HG02642 (cell line): ENCODE results near the gene WWOX.

Source experiments
- ATAC-seq: cut with Tn5 transposase; IDR thresholded peaks from one replicate; pipeline ENCODE4 v1.9.1; 2021; ENCODE audit warnings: mild to moderate bottlenecking; ENCODE audit not compliant: unreplicated experiment, poor library complexity

The WWOX gene

DNA sequence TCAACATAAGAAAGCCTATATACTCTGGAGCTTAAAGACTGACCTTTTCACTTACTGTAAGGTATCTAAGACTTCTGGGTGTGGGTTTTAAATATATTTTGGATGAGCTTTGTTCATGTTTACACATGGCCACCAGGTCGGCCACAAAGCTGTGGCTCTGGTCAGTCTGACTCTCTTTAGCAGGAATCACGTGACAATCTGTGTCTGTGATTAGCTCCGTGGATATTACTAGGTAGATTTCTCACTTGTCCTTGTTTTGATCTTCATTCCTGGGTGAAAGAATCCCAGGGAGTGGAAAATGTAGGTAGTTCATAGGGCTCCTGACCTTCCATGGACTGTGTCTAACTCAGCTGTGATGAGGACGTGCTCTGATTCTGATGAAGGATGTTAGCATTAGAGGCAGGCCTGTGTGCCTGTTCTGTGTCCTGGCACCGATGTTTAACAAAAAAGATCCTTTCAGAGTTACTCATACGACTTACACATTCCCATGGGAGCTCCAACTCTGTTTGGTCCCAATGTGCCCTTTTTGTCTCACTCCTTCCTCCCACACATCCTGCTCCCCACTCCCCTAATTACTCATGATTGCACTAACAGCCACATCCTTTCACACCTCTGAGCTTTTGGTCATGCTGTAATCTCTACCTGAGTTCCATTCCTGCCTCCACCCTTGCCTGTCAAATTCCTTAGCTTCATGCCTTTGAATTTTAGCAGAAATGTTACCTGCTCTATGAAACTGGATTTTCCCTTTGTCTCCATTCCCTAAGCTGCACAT lies 1076.0 kb downstream of the WWOX start:
- no peak for ATAC-seq

GRCh38 chr16:79177018-79177417 lies 1077.6 kb downstream of the WWOX start:
- no peak for ATAC-seq

DNA sequence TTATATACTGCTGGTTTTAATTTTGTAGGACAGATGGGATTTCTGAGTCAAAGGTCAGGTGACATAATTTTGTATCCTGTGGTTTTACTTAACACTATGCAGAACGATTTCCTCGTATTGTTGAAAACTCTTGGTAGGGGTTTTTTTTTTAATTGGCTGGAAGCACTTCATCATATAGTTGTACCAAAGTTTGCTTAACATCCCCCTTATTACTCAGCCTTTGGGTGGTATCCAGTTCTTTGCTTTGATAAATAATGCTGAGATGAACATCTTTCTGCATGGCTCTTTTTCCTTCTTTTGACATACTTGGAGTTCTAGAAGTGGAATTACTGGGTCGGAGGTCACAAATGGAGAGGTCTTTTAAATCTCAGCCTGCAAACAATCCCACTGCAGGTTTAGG lies 1082.0 kb downstream of the WWOX start:
- no peak for ATAC-seq

GRCh38 chr16:79182616-79183015 lies 1083.2 kb downstream of the WWOX start:
- no peak for ATAC-seq

- ATAC-seq, result no peak
Measured at GRCh38 chr16:79183571-79183970, 1084.1 kb downstream of the WWOX start.

- ATAC-seq, result no peak
Measured at GRCh38 chr16:79184464-79185030, 1085.1 kb downstream of the WWOX start.

DNA sequence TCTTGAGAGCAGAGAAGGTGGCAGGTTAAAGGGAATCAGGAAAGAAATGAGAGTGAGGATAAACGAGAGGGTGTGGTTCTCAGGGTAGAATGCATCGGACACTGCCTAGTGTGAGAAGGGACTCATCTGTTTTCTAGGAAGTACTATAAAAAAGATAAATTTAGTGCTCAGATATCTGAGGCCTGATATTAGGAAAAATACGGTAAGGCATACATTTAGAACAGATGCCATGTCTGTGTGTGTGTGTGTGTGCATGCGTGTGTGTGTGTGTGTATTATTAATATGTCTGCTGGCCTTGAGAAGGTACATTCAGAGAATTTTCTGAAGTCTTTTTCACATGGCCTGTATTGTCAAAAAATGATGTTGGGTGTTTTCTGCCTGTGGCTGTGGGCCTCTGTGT lies 1086.3 kb downstream of the WWOX start:
- ATAC-seq, result no peak

DNA sequence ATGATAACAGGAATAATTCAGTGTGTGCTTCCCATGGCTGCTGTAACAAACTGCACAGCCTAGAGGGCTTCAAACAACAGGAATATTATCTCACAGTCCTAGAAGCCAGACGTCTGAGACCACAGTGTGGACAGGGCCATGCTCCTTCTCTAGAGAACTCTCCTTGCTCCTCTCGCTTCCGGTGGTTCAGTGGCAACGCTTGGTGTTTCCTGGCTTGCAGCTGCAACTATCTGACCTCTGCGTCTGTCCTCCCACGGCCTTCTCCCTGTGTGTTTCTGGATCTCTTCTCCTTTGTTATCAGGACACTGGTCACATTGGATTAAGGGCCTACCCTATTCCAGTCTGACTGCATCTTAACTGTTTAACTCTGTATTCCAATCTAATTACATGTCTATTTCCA lies 1086.7 kb downstream of the WWOX start:
- no peak for ATAC-seq

- ATAC-seq, result no peak
Measured at GRCh38 chr16:79188115-79188738, 1088.8 kb downstream of the WWOX start.

- no peak for ATAC-seq
Measured at GRCh38 chr16:79188739-79189122, 1089.3 kb downstream of the WWOX start.

DNA sequence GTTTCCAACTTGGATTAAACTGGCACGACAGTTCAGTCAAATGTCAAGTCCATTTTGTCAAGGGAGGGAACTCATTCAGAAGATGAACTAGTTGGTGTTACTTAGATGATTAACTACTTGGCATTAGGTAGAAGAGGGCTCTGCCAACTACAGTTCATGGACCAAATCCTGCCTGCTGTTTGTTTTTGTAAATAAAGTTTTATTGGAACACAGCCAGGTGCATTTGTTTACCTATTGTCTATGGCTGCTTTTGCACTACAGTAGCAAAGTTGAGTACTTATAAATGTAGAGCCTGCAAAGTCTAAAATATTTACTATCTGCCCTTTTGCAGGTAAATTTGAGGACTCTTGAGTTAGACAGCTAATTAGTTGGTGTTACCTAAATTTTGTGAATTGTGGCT lies 1091.1 kb downstream of the WWOX start:
- no peak for ATAC-seq

DNA sequence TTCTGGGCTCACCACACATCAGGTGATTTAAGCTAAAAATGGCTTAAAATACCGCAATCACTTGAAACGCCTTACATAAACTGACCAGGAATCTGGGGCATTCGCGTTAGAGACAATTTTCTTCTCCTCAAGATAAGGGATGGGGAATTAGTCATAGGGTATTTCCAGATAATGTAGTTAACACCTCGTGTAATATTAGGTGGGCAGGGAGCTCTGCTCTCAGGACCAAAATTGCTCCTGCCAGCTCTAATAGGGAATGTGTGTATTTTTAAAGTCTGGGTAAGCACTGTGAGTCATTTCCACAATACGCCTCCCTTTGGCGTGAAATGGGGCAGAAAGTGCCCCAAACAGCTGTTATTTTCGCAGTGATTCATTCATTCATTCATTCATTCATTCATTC lies 1092.5 kb downstream of the WWOX start:
- ATAC-seq, result no peak

GRCh38 chr16:79192904-79193303 lies 1093.5 kb downstream of the WWOX start:
- no peak for ATAC-seq

- no peak for ATAC-seq
Measured at GRCh38 chr16:79194291-79194690, 1094.8 kb downstream of the WWOX start.

- no peak for ATAC-seq
Measured at GRCh38 chr16:79195938-79196337, 1096.5 kb downstream of the WWOX start.

GRCh38 chr16:79201436-79201835 lies 1102.0 kb downstream of the WWOX start:
- no peak for ATAC-seq

DNA sequence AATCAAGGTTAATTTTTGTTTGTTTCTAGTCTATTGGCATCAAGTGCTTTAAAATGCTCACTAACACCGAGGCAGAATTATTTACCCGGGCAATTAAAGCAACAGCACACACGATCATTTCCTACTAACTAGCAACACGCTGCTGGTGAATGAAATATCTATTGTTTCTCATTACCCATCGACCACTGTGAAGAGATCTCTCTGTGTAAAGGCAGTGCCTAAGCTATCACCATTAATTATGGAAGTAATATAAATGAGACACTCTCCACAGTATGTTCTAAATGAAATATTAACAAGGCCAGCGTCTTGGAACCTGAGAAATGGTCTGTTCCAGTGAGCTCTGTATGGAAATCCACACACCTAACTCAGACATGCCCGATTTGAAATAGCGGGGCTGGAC lies 1103.5 kb downstream of the WWOX start:
- ATAC-seq, result no peak

DNA sequence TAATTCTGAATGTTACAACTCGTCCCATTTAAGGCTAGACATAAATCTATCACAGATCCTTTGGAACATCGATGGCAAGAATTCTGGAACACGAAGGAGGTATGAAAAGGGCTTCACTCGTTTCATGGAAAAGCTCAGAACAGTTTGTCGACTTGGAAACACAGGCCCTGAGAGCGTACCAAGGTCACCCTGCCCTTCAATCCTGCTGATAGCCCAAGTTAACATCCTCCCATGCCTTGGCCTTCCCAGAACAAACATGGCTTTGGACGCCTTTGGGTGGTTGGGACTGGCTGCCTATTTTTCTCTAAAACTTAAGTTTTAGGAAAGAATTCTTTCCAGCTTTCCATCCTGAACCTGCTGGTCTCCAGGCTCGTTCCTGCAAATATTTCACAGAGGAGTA lies 1105.0 kb downstream of the WWOX start:
- ATAC-seq, result no peak

GRCh38 chr16:79206889-79207288 lies 1107.4 kb downstream of the WWOX start:
- no peak for ATAC-seq

DNA sequence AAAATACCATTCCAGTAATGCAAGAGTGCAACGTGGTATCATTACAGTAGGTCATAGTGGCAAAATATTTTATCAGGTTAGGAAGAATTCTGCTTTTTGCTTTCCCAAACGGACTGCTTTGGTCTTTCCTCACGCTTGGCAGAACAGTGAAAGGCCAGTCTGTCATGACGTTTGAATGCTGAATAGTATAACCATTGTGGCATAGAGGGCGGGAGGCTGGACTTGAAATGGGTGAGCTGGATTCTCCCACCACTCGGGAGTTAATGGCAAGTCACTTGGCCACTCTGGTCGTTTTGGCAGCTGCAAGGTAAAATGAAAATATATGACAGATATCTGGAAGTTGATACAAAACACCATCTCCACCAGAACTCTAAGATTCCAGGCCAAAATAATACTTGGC lies 1109.9 kb downstream of the WWOX start:
- ATAC-seq, result no peak

DNA sequence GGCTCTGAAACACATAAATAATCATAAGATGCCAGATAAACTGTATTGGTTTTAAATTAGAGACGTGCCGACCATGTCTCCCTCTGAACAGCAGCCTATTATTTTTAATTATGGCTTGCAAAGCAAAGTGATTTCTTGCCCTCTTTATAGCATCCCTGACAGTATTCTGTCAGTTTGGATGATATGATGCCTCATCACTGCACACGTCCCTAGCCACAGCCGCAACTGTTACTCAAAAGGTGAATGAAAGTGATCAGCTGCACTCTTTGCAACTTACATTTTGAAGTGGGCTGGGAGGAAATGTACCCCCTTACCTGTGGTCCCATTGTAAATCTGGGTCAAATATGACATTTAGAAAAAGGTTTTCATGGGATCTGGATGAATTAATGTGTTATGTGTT lies 1111.2 kb downstream of the WWOX start:
- no peak for ATAC-seq

- ATAC-seq, result no peak
Measured at GRCh38 chr16:79211586-79211985, 1112.1 kb downstream of the WWOX start.
